Left ventricle myocardium inferior (tissue), 1 donor: ENCODE data around the gene CPT1A. TPM values are rescaled to one million over a fixed set of nuclear protein-coding genes. Genes with fewer than 3 reads are reported as not detected.

Experiments used
- DNase-seq: peaks from one replicate; pipeline ENCODE4 v3.0.0-alpha.2; 2020
- H3K27ac ChIP-seq: fragments of 200-600 bp; replicated peaks from 2 replicates; pipeline ENCODE4 v1.8.0; 2021
- H3K27me3 ChIP-seq: fragments of 200-600 bp; 2 replicates; pipeline ENCODE4 v1.8.0; 2021; ENCODE audit warnings: low read depth
- H3K36me3 ChIP-seq: fragments of 200-600 bp; 2 replicates; pipeline ENCODE4 v1.8.0; 2021
- H3K4me1 ChIP-seq: fragments of 200-600 bp; 2 replicates; pipeline ENCODE4 v1.8.0; 2021
- H3K4me3 ChIP-seq: fragments of 200-600 bp; 2 replicates; pipeline ENCODE4 v1.8.0; 2021; ENCODE audit warnings: mild to moderate bottlenecking, moderate library complexity
- H3K9me3 ChIP-seq: fragments of 200-600 bp; replicated peaks from 2 replicates; pipeline ENCODE4 v1.8.0; 2021
- CTCF ChIP-seq: fragments of 200-600 bp; IDR thresholded peaks from 2 replicates; pipeline ENCODE4 v1.8.0; 2021; ENCODE audit warnings: antibody characterized with exemption, mild to moderate bottlenecking, borderline replicate concordance
- intact Hi-C: fragments of 100-400 bp; cut with micrococcal nuclease; formaldehyde crosslinking; loops from one replicate; pipeline ENCODE4 v1.11.0; 2022
- total RNA-seq: library from RNA; stranded (reverse); fragmentation: NEBNext Ultra II Directional; extraction: Animal tissue kit (Norgen Biotek cat#: 25700); gene quantifications from one replicate; pipeline ENCODE4 v1.2.1, GENCODE V29; 2021
- donor health status: DM: no; HTN: yes; CAD: no; lungs with severe emphysema.

The CPT1A gene
- total RNA-seq, 1 donor from 2014 or later, result 73.1 TPM

- no peak for DNase-seq
- H3K27ac ChIP-seq, result peak overlapping the region; percentile 95
- no peaks in the 10 kb centered on the region for H3K27me3 ChIP-seq
- no peaks in the 10 kb centered on the region for H3K9me3 ChIP-seq
- peak overlapping the region; percentile 89 for H3K4me3 ChIP-seq
- H3K4me1 ChIP-seq, result peaks cover 90% of the 10 kb centered on the region
- TF ChIP-seq CTCF, result no peak
- intact Hi-C loops, result no loop called here
- H3K36me3 ChIP-seq, result no peaks in the 10 kb centered on the region
These were observed 1.6 kb downstream of the CPT1A start for GRCh38 chr11:68839911-68840641.

DNA sequence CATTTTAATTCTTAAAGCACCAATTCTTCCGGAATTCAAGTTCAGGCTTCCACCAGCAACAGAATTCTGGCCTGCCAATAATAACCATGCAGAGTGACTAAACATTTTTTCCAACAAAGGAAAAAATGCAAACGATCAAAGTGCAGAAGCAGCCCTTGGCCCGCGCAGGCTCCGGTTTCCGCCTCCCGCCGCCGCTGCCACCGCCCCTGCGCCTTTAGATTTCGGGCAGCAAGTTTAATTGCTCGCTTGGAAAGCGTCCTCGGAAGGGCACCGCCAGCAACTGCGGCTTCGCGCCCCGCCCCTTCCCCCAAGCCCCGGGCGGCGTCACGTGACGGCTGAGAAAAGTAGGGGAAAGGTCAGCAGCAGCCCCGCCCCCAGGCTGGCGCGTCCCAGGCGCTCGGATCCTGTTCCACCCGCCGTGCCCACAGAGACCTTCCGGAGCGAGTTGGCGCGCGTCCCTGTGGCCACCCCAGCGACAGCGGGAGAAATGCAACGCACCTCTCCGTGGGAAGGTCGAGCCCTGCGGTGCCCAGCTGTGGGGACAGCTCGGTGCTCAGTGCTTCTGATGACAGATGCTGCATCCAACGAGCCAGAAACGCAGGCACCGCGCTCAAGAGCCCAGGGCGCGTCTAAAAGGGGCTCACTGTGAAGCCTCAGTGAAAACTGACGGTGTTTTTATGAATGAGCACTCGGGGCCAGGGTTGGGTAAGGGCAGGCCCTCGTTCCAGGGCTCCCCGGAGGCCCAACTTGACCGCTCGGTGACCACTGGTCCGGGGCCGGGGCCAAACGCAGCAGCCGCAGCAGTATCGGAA is 2.5 kb downstream of the CPT1A start:
- H3K27me3 ChIP-seq, result no peaks in the 10 kb centered on the region
- peak overlapping the region; percentile 95 for H3K27ac ChIP-seq
- H3K36me3 ChIP-seq, result no peaks in the 10 kb centered on the region
- no peak for TF ChIP-seq CTCF
- peak; percentile 97 for DNase-seq
- peaks cover 91% of the 10 kb centered on the region for H3K4me1 ChIP-seq
- intact Hi-C loops, result no loop called here
- H3K4me3 ChIP-seq, result peak overlapping the region; percentile 89
- H3K9me3 ChIP-seq, result no peaks in the 10 kb centered on the region

DNA sequence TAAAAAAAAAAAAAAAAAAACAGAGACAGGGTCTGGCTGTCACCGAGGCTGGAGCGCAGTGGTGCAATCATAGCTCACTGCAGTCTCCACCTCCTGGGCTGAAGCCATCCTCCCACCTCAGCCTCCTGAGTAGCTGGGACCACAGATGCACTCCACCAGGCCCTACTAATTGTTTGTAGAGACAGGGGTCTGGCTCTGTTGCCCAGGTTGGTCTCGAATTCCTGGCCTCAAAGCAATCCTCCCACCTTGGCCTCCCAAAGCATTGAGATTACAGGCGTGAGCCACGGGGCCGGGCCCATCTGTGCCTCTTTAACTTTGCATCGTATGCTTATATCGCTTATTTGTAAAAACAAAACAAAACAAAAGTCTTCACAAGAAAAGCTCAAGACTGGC is 3.1 kb downstream of the CPT1A start:
- intact Hi-C loops, result no loop called here

DNA sequence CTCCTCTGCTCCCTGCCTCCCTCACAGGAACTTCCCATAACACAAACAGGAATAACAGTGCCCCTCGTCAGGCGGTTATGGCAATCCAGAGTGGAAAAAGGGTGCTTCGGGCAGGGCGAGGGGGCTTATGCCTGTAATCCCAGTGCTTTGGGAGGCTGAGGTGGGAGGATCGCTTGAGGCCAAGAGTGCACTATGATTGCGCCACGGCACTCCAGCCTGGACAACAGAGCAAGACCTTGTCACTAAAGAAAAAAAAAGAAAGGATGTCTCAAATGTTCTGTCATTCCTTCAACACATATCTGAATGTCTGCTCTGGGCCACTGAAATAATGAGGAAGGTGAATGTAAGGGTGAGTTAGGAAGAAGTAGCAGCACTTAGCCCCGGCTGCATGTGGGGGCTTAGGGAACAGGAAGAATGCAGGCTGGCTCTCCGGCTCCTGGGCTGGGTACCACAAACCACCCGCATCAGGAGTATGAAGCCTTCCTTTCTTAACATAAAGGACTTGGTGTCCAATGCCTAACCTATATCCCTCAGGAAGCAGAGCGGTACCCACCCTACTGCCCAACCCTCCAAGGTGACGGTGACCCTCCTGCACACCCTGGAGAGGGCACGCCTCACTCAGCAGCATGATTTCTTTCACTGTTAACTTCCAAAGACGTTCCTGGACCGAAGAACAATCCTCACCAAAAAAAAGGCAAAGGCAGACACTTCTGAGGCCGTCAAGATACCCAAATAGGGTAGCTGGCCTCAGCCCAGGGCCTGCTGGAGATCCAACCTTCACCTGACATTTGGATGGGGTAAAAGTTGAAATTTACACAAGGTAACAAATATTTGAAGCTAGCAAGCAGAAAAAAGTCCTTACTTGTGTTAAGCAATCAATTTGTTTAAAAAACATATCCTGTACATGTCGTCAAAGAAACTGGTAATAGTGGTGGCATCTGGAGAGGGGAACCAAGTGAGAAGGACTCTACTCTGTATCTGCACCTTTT is 3.8 kb downstream of the CPT1A start:
- peak overlapping the region; percentile 95 for H3K27ac ChIP-seq
- H3K36me3 ChIP-seq, result no peaks in the 10 kb centered on the region
- DNase-seq, result no peak
- H3K4me1 ChIP-seq, result peaks cover 88% of the 10 kb centered on the region
- TF ChIP-seq CTCF, result no peak
- no peaks in the 10 kb centered on the region for H3K9me3 ChIP-seq
- H3K27me3 ChIP-seq, result no peaks in the 10 kb centered on the region
- intact Hi-C loops, result no loop called here
- peak overlapping the region; percentile 89 for H3K4me3 ChIP-seq

More for the DNA sequence above, 3.1 kb downstream of the CPT1A start:
- no peaks in the 10 kb centered on the region for H3K27me3 ChIP-seq
- peak overlapping the region; percentile 95 for H3K27ac ChIP-seq
- DNase-seq, result no peak
- H3K4me3 ChIP-seq, result peak overlapping the region; percentile 89
- peaks cover 88% of the 10 kb centered on the region for H3K4me1 ChIP-seq
- TF ChIP-seq CTCF, result no peak
- H3K36me3 ChIP-seq, result no peaks in the 10 kb centered on the region
- H3K9me3 ChIP-seq, result no peaks in the 10 kb centered on the region

GRCh38 chr11:68835749-68836148 is 6.0 kb downstream of the CPT1A start:
- Histone ChIP-seq H3K9me3 (no peaks in the 10 kb centered on the region), H3K4me1 (peaks cover 92% of the 10 kb centered on the region), H3K4me3 (no peak overlapping the region), H3K27me3 (no peaks in the 10 kb centered on the region), H3K27ac (peak overlapping the region; percentile 25), H3K36me3 (no peaks in the 10 kb centered on the region)
- intact Hi-C loops, result no loop called here
- DNase-seq, result no peak
- no peak for TF ChIP-seq CTCF
